Natural killer cell treated with Interleukin-12 subunit alpha and Interleukin-12 subunit beta and Interleukin-15 and Interleukin-18, amount 100 ng/mL, for 72 hours (primary cell): ENCODE measurements around the gene MBTPS1. TPM values are rescaled to one million over a fixed set of nuclear protein-coding genes. Genes with fewer than 3 reads are reported as not detected.

ENCODE experiments used
- ATAC-seq, 2 donors: fragments of 150-1000 bp; cut with Tn5 transposase in 1 of 2; sonication (Bioruptor Pico), chemical (Tn5 transposase) in 1 of 2; 2 replicates each; pipeline ENCODE4 v1.10.0; 2021
- DNase-seq: peaks from one replicate; pipeline ENCODE4 v3.0.0; 2022; ENCODE audit warnings: low spot score
- H3K27ac Mint-ChIP-seq, 2 donors: 1 replicate in 1 of 2; 2 replicates in 1 of 2; pipeline ENCODE4 v1.8.0; 2022; ENCODE audit warnings: mixed read lengths in 2 of 2, mild to moderate bottlenecking in 1 of 2, moderate library complexity in 1 of 2
- H3K27me3 Mint-ChIP-seq, 2 donors: 1 replicate in 1 of 2; 2 replicates in 1 of 2; pipeline ENCODE4 v1.8.0; 2022; ENCODE audit warnings: mixed read lengths in 2 of 2
- H3K36me3 Mint-ChIP-seq: one replicate; pipeline ENCODE4 v1.8.0; 2022; ENCODE audit warnings: mixed read lengths
- H3K4me1 Mint-ChIP-seq, 2 donors: 1 replicate in 1 of 2; 2 replicates in 1 of 2; pipeline ENCODE4 v1.8.0; 2022; ENCODE audit warnings: low read depth in 2 of 2, mixed read lengths in 2 of 2, mild to moderate bottlenecking in 1 of 2
- H3K4me3 Mint-ChIP-seq: one replicate; pipeline ENCODE4 v1.8.0; 2022; ENCODE audit warnings: mixed read lengths
- H3K9me3 Mint-ChIP-seq: 2 replicates; pipeline ENCODE4 v1.8.0; 2022; ENCODE audit warnings: mixed read lengths
- total RNA-seq, 2 donors: library from RNA; stranded (reverse); gene quantifications; one replicate each; pipeline ENCODE4 v1.2.3, GENCODE V29; 2022

MBTPS1 gene
- total RNA-seq, 2 donors from 2014 or later = 65.4 to 83.4 TPM

DNA sequence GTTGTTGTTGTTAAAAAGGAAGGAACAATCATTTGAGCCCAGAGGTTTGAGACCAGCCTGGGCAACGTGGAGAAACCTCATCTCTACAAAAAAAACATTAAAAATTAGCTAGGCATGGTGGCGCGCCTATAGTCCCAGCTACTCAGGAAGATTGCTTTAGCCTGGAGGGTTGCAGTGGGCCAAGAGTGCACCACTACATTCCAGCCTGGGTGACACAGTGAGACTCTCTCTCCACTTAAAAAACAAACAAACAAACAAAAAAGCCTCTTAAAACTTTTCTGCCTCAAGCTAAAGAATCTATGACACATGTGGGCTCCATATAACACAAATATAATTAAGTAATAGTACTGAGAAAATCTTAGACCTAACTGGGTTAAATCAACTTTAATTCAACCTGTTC is 12.5 kb downstream of the MBTPS1 start:
- no peaks in the 10 kb centered on the region for H3K36me3 Mint-ChIP-seq
- no peak overlapping the region for H3K27ac Mint-ChIP-seq
- ATAC-seq = no peak
- H3K9me3 Mint-ChIP-seq = no peaks in the 10 kb centered on the region
- no peak overlapping the region for H3K4me3 Mint-ChIP-seq
- H3K27me3 Mint-ChIP-seq = no peaks in the 10 kb centered on the region
- peaks cover 28 to 35% of the 10 kb centered on the region in 2 donors for H3K4me1 Mint-ChIP-seq
- DNase-seq = no peak

DNA sequence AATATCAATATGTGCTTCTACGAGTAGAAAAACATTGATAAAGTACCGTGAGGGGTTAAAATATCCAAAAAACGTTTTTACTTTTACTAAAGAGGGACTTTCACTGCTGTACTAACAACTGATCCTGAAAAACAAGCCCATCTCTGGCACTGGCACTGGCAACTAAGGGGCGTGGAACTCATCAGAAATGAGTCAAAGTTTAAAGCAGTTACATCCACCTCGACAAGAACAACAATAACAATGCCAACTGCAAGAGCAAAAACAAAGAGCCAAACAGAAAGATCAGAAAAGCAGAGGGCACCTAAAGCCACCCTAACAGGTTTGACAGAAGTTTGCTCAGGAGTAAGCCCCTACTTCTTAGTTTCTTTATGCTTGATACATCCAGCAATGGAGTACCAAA is 13.1 kb downstream of the MBTPS1 start:
- H3K4me1 Mint-ChIP-seq = peaks cover 25 to 36% of the 10 kb centered on the region in 2 donors
- H3K9me3 Mint-ChIP-seq = no peaks in the 10 kb centered on the region
- H3K4me3 Mint-ChIP-seq = no peak overlapping the region
- H3K27me3 Mint-ChIP-seq = no peaks in the 10 kb centered on the region
- no peak overlapping the region for H3K27ac Mint-ChIP-seq
- DNase-seq (no peak), ATAC-seq (no peak)
- H3K36me3 Mint-ChIP-seq = no peaks in the 10 kb centered on the region

DNA sequence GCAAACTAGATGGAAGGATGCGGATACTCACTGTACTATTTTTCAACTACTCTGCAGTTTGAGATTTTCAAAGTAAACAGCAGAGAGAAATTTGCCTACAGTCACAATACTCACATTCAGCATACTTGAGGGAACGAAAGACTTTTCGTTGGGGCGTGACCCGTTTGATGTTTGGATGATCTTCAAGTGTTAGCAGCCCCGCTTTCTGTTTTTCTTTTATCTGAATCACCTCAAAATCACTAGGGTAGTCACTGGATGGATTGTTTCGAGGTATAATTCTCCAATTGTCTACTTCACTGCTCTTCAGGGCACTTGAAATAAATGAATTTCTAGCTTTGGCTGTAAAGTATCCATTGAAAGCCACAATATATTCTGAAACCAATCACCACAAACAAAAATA is 17.8 kb downstream of the MBTPS1 start:
- H3K9me3 Mint-ChIP-seq = no peaks in the 10 kb centered on the region
- DNase-seq (no peak), ATAC-seq (no peak)
- H3K4me1 Mint-ChIP-seq = peaks cover 9 to 16% of the 10 kb centered on the region in 2 donors
- no peaks in the 10 kb centered on the region for H3K27me3 Mint-ChIP-seq
- no peak overlapping the region for H3K4me3 Mint-ChIP-seq
- peaks cover 13% of the 10 kb centered on the region for H3K36me3 Mint-ChIP-seq
- H3K27ac Mint-ChIP-seq = no peak overlapping the region

DNA sequence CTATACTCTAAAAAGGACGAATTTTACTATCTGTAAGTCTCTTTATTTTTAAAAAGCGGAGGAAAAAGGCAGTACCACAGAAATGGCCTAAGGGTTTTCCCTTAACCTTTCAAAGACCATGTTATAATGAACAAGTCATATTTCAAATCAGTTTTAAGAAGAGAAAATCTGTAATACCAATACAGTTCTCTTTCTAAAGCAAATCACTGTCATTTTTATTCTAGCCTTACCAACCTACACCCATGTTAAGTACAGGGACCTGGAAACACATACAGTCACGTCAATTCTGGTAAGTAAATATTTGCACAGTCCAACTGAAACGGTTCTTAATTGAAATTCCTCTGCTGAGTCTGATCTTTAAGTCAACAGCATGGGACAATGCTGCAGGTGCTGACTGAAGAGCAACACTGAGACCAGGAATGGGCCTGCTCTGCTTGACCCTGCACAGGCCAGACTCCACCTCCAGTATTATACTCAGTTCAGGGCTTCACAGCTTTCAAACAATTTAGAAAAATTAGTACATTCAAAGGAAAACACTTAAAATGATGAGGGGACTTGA is 20.2 kb downstream of the MBTPS1 start:
- Mint-ChIP-seq H3K4me3 (no peak overlapping the region), H3K27ac (no peak overlapping the region), H3K27me3 (no peaks in the 10 kb centered on the region), H3K4me1 (peaks cover 8 to 12% of the 10 kb centered on the region in 2 donors), H3K36me3 (peaks cover 29% of the 10 kb centered on the region), H3K9me3 (no peaks in the 10 kb centered on the region)
- DNase-seq (no peak), ATAC-seq (no peak)

DNA sequence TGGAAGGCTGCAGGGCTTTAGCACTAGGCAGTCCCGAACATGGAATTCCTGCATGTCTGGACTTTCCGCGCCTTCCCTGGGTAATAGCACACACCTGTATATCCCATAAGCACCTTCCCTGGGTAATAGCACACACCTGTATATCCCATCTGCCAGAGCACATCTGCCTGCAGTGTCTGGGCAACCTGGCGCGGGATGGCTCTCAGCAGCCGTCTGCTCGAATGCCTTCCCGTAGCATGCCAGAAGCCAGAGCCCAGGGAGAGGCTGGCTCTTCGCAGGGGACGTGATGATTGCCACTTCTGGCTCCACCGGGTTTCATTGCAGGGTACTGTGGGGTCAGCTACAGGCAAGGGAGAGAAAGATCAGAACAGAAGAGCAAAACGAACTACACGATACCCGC is 21.3 kb downstream of the MBTPS1 start:
- Mint-ChIP-seq H3K27me3 (no peaks in the 10 kb centered on the region), H3K36me3 (peaks cover 37% of the 10 kb centered on the region), H3K27ac (no peak overlapping the region), H3K9me3 (no peaks in the 10 kb centered on the region), H3K4me1 (peaks cover 8 to 12% of the 10 kb centered on the region in 2 donors), H3K4me3 (no peak overlapping the region)
- no peak for DNase-seq
- ATAC-seq = no peak

DNA sequence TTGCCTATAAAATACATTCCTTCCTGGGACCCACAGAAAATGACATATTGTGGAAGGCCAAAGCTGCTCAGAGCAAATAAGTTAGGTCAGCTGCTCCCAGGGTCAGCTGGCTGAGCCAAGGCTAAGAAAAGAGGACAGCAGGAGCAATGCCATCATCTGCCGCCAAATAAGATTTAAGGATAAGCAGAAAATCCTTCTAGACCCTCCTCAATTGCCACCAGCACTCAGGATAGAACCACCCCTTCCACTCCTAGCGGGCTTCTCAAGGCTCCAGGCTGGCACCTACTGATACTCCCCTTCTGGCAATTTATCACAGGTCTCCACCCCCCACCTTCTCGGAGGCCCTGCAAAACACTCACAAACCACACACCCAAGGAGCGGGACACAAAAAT is 22.9 kb downstream of the MBTPS1 start:
- DNase-seq (no peak), ATAC-seq (no peak)
- Mint-ChIP-seq H3K27ac (no peak overlapping the region), H3K9me3 (no peaks in the 10 kb centered on the region), H3K4me1 (peaks cover 9% of the 10 kb centered on the region in 2 donors), H3K27me3 (no peaks in the 10 kb centered on the region), H3K36me3 (peaks cover 50% of the 10 kb centered on the region), H3K4me3 (no peak overlapping the region)

DNA sequence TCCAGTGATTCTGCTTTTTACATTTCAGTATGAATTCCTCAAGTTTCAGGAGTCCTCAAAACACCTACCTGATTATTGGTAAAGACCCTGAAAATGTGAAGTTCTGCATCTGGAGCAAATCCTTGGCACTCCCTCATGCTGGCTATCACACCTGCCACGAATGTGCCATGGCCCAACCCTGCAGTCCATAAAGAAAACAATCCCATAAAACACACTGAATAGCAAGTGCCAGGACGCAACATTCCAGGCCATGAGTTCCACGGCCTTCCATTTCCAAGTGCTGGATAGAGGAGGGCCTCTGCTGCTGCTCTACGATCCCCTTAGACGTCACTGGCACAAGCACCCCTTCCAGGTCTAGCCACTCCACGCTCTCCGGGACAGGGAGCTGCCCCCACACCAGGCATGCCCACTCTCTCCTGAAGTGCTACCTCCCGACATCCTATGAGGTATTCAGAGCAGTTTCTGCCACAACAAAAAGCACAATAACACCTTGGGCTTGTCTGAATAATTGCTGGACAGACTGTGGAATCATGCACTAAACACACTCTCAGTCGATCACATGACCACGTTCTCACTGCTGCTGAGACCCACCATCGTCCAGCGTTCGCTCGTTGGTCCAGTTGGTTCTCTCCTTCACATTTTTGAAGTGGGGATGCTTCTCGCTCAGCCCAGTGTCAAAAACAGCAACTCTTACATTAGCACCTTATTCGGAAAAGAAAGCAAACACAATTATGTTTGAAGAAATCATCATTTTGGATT is 23.4 kb downstream of the MBTPS1 start:
- no peak overlapping the region for H3K27ac Mint-ChIP-seq
- no peak overlapping the region for H3K4me3 Mint-ChIP-seq
- DNase-seq (no peak), ATAC-seq (no peak)
- no peaks in the 10 kb centered on the region for H3K9me3 Mint-ChIP-seq
- peaks cover 13 to 15% of the 10 kb centered on the region in 2 donors for H3K4me1 Mint-ChIP-seq
- peaks cover 52% of the 10 kb centered on the region for H3K36me3 Mint-ChIP-seq
- H3K27me3 Mint-ChIP-seq = no peaks in the 10 kb centered on the region

DNA sequence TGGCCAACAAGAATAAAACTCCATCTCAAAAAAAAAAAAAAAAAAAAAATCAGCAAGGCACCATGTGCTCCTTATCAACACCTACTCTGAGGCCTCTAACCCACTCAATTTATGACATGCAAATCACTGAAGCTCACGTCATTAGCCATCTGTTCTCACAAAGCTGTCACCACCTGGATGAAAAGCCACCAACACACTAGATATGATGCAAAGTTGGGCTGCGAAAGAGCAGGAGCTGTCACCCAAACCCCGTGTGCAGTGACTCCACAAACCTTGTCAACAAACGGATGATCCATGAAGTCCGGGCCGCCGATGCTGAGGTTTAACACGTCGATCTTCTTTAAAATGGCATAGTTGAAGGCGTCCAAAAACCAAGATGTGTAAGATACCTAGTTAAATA is 25.3 kb downstream of the MBTPS1 start:
- H3K36me3 Mint-ChIP-seq = peaks cover 63% of the 10 kb centered on the region
- ATAC-seq = no peak
- no peak for DNase-seq
- peaks cover 25 to 28% of the 10 kb centered on the region in 2 donors for H3K4me1 Mint-ChIP-seq
- H3K27me3 Mint-ChIP-seq = no peaks in the 10 kb centered on the region
- no peak overlapping the region for H3K4me3 Mint-ChIP-seq
- H3K9me3 Mint-ChIP-seq = no peaks in the 10 kb centered on the region
- H3K27ac Mint-ChIP-seq = no peak overlapping the region

DNA sequence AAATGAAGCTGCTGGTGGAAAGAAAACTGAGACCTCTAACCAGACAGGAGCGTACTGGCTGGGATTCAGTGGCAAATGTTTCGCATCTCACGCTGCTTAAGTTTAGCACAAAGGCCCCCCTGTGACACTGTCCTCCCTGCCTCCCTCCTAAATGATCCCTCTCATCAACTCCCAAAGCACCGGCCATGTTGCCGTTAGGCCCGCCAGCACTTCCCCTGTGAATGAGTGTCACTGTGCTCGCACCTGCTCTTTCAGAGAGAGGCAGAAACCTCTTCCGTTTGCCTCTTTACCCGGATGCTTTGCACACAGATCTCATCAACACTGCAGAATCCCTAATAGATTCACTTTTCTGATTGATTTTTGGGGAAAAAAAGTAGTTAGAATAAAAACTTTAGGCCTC is 26.5 kb downstream of the MBTPS1 start:
- no peak overlapping the region for H3K27ac Mint-ChIP-seq

DNA sequence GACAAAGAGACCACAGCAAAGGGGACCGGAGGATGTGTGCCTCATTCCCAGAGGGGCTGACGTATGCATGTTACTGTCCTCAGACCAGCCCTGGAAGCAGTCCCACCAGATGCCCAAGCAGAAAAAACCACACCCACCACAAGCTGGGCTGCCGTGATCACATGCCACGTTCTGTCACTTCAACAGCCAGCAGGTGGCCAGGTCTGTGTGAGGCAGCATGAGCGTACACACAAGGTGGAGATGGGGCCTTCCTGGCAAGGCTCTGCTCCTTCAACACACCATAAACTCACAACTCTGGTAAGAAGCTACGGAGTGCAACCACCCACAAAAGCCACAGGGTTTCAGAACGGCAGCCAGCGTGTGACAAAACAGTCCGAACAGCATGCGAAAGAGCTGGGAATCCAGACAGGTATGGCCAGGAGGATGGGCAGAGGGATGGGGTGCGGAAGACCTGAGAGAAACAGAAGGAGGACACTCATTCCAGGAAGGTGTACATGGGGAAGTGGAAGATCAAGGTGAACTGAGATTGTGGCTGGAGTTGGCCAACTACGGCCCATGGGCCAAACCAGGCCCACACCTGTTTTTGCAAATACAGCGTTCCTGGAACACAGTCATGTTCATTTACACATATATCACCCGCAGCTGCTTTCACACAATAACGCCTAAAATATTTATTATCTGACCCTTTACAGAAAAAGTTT is 27.9 kb downstream of the MBTPS1 start:
- H3K4me3 Mint-ChIP-seq = peak overlapping the region; percentile 65
- H3K4me1 Mint-ChIP-seq = peaks cover 31 to 42% of the 10 kb centered on the region in 2 donors
- H3K27me3 Mint-ChIP-seq = no peaks in the 10 kb centered on the region
- DNase-seq (no peak), ATAC-seq (peak; percentile 82 to 90)
- peaks cover 55% of the 10 kb centered on the region for H3K36me3 Mint-ChIP-seq
- peak overlapping the region in 1 of 2 donors; percentile 69 for H3K27ac Mint-ChIP-seq
- no peaks in the 10 kb centered on the region for H3K9me3 Mint-ChIP-seq

More for the DNA sequence above, 26.5 kb downstream of the MBTPS1 start:
- DNase-seq = no peak
- no peak for ATAC-seq
- Mint-ChIP-seq H3K36me3 (peaks cover 69% of the 10 kb centered on the region), H3K4me1 (peaks cover 31 to 36% of the 10 kb centered on the region in 2 donors), H3K27me3 (no peaks in the 10 kb centered on the region), H3K9me3 (no peaks in the 10 kb centered on the region), H3K4me3 (no peak overlapping the region)

DNA sequence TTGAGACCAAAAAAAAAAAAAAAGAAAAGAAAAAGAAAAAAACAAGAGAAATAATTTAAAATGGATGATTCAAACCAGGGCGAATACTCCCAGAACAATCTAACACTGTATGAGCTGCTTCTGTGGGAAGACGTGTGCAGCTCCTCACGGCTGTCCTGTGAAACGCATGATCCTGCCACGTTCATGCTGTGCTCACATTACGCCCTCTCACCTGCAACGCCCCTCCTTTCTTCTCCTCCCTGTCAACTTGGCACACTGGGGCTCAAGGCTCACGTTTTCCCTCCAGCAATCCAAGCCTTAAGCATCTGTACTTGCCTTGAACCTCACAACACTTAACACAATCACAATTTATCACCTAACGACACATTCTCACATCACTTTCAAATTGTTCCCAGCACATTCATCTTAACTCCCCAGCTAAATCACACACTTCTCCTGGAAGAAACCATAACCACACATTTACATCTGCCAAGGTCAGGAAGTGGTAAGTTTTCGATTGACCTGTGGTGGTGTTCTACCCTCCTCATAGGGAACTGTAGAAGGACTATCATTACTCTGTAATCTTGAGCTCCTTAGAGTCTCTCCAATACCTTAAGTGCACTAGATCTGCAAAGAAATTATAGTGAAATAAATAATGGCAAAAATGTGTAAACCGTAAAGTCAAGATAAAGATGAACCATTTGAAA is 29.1 kb downstream of the MBTPS1 start:
- Mint-ChIP-seq H3K4me3 (peak overlapping the region; percentile 65), H3K4me1 (peaks cover 29 to 42% of the 10 kb centered on the region in 2 donors), H3K36me3 (peaks cover 46% of the 10 kb centered on the region), H3K9me3 (no peaks in the 10 kb centered on the region), H3K27ac (peak overlapping the region in 1 of 2 donors; percentile 11), H3K27me3 (no peaks in the 10 kb centered on the region)
- DNase-seq (no peak), ATAC-seq (peak; percentile 66 to 67)

DNA sequence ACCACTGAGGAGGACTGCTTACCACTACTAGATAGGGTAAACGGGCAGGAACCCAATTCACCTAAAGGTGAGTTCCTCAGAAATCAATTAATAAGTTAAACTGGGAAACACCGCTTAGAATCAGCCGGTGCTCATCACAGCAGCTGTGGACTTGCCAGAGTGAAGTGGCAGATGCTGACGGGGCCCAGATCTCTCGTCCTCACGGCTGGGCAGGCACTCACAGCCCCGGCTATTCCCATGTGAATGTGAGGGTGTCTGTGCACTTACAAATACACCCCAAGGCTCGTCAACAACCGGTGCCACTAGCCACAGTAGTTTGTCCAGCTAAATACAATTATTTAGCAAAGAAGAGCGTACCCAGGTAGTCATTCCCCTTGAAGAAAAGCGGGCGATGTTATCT is 29.7 kb downstream of the MBTPS1 start:
- no peak for ATAC-seq
- no peak for DNase-seq
- H3K4me3 Mint-ChIP-seq = peak overlapping the region; percentile 65
- H3K36me3 Mint-ChIP-seq = peaks cover 44% of the 10 kb centered on the region
- no peaks in the 10 kb centered on the region for H3K27me3 Mint-ChIP-seq
- no peaks in the 10 kb centered on the region for H3K9me3 Mint-ChIP-seq
- no peak overlapping the region for H3K27ac Mint-ChIP-seq
- peaks cover 29 to 42% of the 10 kb centered on the region in 2 donors for H3K4me1 Mint-ChIP-seq

DNA sequence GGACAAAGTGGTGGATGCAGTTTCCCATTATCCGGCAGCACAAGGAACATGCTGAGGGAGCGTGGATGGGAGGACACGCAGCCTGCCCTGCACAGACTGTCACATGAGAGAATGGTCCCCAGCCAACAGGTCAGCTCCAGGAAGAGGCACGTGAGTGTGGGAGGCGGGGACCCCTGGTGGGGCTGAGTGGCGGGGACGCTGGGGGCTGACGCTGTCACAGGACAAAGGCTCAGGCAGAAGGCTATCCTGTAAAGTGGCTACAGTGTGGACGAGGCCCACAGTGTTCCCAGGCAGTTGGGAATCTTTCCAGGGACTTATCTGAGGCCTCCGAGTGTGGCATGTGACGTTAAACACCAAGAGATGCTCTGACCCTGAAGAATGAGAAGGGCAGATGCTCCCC is 30.4 kb downstream of the MBTPS1 start:
- peaks cover 29 to 42% of the 10 kb centered on the region in 2 donors for H3K4me1 Mint-ChIP-seq
- H3K4me3 Mint-ChIP-seq = peak overlapping the region; percentile 66
- DNase-seq (no peak), ATAC-seq (no peak)
- H3K9me3 Mint-ChIP-seq = no peaks in the 10 kb centered on the region
- H3K27ac Mint-ChIP-seq = no peak overlapping the region
- peaks cover 38% of the 10 kb centered on the region for H3K36me3 Mint-ChIP-seq
- H3K27me3 Mint-ChIP-seq = no peaks in the 10 kb centered on the region

DNA sequence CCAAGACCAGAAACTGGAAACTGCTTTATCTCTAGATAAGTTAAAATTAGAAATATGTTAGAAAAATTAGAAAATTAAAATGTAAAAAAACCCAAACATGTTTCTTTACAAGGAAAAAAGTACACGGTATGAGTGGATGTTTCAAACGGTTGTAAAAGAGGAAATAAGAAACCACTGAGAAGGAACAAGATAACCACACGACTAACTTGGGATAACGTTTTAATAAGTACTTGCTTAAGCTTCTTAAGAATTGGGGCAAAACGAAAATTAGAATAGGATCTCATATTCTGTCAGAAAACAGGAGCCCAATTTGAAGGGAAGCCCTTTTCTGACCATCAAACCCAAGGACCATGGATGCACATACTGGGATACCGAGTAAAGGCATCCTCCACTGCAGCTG is 31.0 kb downstream of the MBTPS1 start:
- Mint-ChIP-seq H3K4me1 (peaks cover 31 to 42% of the 10 kb centered on the region in 2 donors), H3K27me3 (no peaks in the 10 kb centered on the region), H3K9me3 (no peaks in the 10 kb centered on the region), H3K36me3 (peaks cover 39% of the 10 kb centered on the region), H3K27ac (no peak overlapping the region), H3K4me3 (peak overlapping the region; percentile 66)
- DNase-seq (no peak), ATAC-seq (no peak)
